HG02852 (cell line): ENCODE data around the gene UNC13A.

Experiments used
- ATAC-seq: cut with Tn5 transposase; IDR thresholded peaks from one replicate; pipeline ENCODE4 v1.9.1; 2021; ENCODE audit warnings: mild to moderate bottlenecking, moderate library complexity; ENCODE audit not compliant: unreplicated experiment

UNC13A gene

GRCh38 chr19:17673937-17674799 is 14.0 kb downstream of the UNC13A start:
- ATAC-seq = no peak

GRCh38 chr19:17671906-17672305 is 16.2 kb downstream of the UNC13A start:
- no peak for ATAC-seq

GRCh38 chr19:17669419-17669818 is 18.7 kb downstream of the UNC13A start:
- no peak for ATAC-seq

DNA sequence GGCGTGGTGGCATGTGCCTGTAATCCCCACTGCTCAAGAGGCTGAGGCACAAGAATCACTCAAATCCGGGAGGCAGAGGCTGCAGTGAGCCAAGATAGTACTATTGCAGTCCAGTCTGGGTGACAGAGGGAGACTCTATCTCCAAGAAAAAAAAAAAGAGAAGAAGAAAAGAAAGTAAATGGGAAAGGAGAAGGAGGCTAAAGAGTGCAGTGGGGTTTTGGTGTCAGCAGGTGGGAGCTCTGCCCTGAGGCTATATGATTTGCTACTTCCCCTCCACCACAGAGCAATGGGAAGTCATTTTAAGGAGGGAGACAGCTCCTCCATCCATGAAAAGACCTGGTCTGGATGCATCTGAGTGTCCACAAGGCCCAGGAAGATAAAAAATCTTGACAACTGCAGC is 23.1 kb downstream of the UNC13A start:
- no peak for ATAC-seq

- no peak for ATAC-seq
These were observed 28.2 kb downstream of the UNC13A start for GRCh38 chr19:17659996-17660395.

GRCh38 chr19:17658666-17659065 is 29.5 kb downstream of the UNC13A start:
- no peak for ATAC-seq

DNA sequence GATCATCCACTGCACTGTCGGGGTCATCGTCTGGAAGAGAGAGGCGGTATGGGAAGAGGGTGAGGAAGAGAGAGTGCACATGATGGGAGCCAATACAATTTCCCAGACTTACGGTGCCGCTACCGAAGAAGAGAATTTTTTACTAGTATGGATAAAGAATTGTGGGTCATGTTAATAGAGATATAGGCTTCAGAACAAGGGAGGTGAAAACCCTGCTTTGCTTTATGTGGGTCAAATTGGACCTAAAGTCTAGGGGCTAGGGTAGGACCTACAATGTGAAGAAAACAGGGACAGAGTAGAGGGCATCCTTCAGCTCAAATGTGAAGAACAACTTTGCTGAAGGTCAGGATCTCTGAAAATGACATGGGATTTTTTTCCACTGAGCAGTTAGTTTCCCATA is 29.9 kb downstream of the UNC13A start:
- ATAC-seq = no peak

DNA sequence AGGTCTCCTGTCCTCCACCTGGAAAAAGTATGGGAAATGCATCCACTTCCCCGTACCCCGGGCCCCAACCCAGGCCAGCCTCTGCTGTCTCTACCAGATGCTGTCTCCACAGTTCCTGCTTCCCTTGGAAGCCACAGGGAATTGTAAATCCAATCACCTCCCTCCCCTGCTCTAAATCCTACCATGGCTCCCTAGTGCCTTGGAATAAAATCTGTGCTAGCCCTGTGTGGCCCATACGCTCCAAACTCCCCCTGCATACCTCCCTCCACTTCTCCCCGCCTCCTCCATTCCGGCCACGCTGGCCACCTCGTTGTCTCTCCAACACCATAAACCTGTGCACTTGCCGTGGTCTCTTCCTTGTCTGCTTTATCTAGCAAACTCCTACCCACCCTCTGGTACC is 31.2 kb downstream of the UNC13A start:
- no peak for ATAC-seq

GRCh38 chr19:17655751-17656472 is 32.2 kb downstream of the UNC13A start:
- no peak for ATAC-seq

DNA sequence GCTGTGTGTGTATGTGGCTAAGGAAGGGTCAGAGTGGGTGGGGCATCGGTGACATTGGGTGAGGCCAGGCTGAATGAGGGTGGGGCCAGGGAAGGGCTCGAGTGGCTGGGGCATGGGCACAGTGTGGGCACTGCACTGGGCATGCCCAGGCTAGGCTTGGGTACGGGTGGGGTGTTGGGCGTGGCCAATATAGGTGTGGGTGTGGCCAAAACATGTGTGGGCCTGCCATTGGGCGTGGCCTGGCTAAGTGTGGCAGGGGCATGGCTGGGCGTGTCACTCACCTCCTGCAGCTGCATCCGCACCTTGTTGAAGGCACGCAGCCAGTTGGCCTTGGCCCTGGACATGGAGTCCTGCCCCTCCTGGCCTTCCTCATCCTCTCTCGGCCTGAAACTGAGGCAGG is 33.2 kb downstream of the UNC13A start:
- ATAC-seq = no peak

GRCh38 chr19:17652627-17653026 is 35.5 kb downstream of the UNC13A start:
- no peak for ATAC-seq

DNA sequence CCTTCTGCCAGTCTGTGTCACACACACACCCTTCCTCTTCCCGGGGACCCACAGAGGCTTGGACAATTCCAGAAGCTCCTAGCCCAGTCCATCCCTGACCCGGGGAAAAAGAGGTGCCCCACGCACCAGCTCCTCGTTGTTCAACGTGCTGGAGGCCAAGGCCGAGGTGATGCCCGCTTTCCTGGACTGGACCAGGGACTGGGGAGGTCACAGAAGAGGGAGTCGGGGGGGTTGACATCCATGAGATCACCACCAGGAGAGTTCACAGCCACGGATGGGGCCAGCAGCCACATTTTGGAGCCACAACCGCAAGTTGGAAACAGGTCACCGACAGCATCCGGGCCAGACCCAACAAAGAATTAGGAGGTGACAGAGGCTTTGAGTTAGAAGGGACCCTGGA is 39.4 kb downstream of the UNC13A start:
- ATAC-seq = no peak

DNA sequence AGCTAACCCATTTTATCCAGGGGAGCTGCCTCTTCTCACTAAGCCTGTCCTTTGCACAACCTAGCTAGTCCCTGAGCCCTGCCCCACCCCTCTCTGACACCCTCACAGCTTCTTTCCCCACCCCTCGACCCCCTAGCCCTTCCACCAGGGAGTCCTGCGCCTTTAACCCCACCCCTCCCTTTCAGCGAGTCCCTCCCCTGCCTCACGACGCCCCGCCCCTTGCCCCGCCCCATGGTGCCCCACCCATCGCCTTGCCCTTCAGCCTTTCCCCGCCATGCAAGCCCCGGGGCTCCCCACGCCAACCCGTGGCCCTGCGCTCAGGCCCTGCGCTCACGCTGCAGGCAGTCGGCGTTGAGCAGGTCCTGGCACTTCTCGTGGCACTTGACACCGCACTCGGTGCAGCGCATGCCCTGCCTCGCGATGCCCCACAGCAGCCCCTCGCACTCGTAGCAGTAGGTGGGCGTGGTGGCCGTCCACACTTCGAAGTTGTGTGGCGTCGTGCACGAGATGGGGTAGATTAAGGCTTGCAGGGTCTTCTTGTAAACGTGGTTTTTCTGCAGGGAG is 40.0 kb downstream of the UNC13A start:
- no peak for ATAC-seq

DNA sequence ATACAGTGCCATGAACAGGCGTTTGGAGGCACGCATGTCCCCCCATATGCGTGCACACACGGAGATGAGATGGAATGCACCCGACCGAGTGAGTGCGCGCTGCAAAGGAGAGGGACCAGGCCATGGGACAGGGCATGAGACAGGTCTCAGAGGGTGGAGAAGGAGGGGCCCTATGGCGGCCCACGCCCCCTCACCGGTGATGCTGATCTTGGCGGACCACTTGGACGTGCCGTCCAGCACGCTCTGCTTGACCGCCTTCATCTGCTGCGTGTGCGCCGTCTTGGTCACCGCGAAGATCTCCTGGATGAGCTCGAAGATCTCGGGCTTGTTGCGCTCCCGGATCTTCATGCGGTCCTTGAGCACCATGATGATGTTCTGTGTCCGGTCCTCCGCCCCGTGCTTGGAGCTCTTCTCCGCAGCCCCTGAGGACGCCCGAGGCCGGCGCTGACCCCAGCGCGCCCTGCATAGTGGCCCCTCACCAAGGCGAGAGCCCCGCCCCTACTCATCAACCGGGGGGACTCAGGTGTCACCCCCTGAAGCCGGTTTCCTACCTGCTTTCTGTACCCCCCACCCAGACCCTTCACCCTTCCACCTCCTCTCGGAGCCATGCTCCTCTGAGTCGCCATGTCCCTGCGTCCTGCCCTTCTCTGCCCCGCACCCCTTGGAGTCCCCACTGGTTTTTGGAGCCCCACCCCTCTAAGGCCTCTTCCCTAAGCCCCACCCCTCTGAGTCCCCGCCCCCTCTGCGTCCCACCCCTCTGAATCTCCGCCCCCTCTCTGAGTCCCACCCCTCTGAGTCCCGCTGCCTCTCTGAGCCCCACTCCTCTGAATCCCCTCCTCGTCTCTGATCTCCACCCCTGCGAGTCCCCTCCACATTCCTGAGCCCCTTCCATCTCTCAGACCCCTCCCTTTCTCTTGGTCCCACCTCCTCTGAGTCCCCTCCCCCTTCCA is 40.8 kb downstream of the UNC13A start:
- no peak for ATAC-seq

- no peak for ATAC-seq
These were observed 41.7 kb downstream of the UNC13A start for GRCh38 chr19:17646441-17646840.

- no peak for ATAC-seq
These were observed 42.7 kb downstream of the UNC13A start for GRCh38 chr19:17645339-17645963.

DNA sequence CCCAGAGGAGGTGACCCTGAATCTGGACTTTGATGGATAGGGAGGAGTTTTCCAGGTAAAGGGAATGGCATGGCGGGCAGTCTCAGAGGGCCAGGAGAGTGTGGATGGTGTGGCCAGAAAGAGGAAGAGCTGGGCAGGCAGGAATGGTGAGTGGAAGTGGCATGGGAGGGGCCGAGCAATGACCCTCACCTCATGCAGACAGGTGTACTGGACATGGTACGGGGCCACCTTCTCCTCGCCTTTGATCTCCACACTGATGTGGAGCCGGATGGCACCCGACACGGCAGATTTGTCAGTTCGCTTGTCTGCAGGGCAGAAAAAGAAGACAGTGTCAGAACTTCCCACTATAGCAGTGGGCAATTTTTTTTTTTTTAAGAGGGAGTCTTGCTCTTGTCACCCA is 45.5 kb downstream of the UNC13A start:
- ATAC-seq = no peak

DNA sequence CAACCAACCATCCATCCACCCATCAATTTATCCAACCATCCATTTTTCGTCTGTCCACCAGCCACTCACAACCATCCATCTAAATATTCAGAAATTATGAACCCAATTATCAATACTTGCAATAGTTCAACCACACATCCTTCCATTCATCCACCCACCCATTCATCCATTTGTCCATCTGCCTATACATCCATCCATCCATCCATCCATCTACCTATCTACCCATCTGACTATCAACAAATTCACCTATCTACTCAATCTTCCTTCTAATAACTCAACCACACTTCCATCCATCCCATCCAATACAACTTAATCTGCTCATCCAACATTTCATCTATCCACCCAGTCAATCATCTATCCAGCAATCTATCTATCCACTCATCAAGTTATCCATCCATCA is 46.3 kb downstream of the UNC13A start:
- ATAC-seq = no peak

DNA sequence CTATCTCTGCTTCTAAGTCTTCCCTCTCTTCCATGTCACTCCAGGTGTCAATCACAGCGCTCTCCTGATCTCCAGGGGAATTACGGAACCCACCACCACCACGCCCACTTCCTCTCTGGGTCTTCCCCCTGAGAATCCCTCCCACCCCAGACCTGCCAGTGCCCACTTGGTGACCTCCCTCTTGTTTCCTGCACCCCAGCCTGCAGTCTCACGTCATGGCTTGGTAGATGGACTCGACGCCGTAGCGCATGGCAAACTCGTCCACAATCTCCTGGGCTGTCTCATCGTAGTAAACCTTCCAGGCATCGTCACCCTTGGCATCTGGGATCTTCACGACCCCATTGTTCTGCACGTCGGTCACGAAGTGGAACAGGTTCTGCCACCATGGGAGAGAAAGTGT is 47.0 kb downstream of the UNC13A start:
- ATAC-seq = no peak

GRCh38 chr19:17633700-17634099 is 54.5 kb downstream of the UNC13A start:
- ATAC-seq = no peak
